Head of caudate nucleus (tissue), 42 donors: ENCODE results near the gene RPLP2.

Experiments used
- DNase-seq, 42 donors: peaks; one replicate each; pipeline versions ENCODE4 v3.0.0 to v3.0.0-alpha.2; 2020 to 2021; ENCODE audit warnings: mixed read lengths in 7 of 42
- intact Hi-C: fragments of 100-400 bp; cut with DNase I; formaldehyde crosslinking; loops from one replicate; pipeline ENCODE4 v1.15.0; 2022

Gene RPLP2

DNA sequence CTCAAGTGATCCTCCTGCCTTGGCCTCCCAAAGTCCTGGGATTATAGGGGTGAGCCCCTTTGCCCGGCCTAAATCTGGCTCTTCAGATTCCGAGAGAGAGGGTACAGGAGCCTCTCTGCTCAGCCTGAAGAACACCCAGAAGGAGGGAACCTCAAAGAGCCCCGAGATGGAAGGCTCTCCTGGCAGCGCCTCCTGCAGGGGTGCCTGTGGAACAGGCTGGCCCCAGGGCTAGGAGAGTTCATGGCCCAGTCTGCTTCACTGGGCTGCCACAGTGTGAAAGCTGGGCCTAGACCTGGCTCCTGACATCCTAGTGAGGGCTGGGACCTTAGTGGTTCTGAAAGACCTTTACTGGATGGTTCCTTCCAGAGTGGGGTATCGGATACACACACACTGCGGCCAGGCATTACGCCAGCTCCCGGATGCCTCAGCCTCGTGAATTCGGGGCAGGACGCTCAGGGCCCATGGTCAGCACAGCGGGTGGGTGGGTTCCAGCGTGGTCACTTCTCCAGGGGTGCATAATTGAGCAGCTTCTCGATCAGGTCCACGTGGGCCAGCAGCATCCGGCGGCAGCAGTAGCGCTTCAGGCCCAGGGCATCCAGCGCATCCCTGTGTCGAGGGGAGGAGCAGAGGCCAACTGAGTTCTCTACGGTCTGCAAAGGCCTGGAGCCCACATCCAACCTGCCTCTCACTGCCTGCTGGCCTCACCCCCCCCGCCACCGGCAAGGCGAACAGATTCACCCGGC, 30.3 kb downstream of the RPLP2 start:
- intact Hi-C loops = loop anchor here (10.0 kb wide), 1 partner anchor 85 kb away; the partner anchor contains the start of gene AP2A2

DNA sequence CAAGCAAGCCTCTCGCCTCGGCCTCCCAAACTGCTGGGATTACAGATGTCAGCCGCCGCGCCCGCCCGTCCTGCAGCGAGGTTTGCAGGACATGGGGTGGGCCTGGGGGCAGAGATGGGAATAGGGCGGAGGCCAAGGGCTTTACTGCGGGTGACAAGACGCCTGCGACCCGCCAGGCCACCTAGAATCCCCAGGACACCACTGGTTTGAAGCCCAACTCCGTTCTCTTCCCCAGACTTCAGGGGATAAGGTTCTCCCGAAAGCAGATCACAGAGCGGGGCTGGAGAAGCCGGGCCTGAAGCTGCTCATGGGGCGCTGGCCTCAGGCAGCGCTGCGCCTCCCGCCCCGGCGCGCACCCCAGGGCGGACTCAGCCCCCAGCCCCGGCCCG, 32.2 kb downstream of the RPLP2 start:
- no peak for DNase-seq
- intact Hi-C loops = loop anchor here (10.0 kb wide), 1 partner anchor 83 kb away; the partner anchor contains the start of gene AP2A2

More for the DNA sequence above, 30.3 kb downstream of the RPLP2 start:
- no peak for DNase-seq

DNA sequence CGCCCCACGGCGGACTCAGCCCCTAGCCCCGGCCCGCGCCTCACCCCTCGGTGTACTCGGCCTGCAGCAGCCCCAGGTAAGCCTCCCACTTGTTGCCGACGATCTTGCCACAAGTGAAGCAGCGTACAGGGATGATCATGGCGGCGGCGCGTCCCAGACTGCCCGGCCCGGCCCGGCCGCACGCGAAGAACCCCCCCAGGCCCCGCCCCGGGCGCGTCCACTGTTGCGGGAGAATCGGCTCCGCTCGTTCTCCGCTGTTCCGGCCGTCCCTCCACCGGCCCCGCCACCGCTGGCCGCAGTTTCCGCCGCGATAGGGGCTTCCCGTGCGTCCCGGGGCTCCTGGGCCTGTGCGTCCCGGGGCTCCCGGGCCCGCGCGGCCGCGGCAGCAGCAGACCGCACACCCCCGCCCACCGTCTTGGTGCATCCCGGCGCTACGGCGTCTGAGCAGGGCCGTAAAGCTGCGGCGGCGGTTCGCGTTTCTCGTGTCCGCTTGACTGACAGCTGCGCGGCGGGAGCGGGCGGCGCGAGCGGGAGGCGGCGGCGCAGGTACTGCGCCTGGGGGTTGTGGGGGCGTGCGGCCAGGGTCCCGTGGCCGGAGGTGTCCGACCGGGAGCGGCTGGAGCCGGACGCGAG, 32.7 kb downstream of the RPLP2 start, which contains the start of the genes POLR2L and TSPAN4:
Gene POLR2L, minus strand, starts transcription at position 160 of the 633 bp plus-strand sequence. Its CDS starts 21 bp downstream, at position 139.
Gene TSPAN4, plus strand, starts transcription at position 483 of the 633 bp plus-strand sequence. CDS start 7,453 bp downstream, outside the sequence.
- intact Hi-C loops = loop anchor here (10.0 kb wide), 1 partner anchor 82 kb away; the partner anchor contains the start of gene AP2A2
- DNase-seq = peak; percentile 73 to 96 (median 91)

DNA sequence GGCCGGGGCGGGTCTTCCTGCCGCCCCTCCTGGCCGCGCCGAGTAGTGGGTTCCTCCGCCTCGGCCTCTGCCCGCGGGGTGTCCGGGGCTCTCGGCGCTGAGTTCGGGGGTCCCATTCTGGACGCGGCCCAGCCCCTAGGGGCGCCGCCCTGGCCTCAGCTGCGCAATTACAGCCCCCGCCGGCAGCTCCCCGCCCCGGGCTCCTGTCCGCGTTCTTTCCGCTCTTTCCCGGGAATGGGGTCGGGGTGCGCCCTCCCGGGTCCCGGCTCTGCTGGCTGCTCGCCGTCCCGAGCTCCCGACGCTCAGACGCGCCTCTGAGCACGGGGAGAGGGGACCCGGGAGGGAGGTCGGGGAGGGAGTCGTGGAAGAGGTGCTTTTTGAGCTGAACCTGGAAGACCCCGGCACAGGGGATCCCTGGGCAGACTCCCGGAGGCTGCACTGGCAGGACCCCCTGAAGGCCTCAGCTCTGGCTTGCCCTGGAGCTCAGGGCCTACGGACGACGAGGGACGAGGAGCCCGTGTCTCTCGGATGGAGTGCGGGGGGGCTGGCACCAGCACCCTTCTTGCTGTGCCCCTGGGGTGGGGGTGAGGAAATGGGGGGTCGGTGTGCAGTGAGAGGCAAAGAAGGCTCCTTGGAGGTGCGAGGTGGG, 33.4 kb downstream of the RPLP2 start:
- intact Hi-C loops = loop anchor here (10.0 kb wide), 1 partner anchor 82 kb away; the partner anchor contains the start of gene AP2A2
- no peak for DNase-seq

DNA sequence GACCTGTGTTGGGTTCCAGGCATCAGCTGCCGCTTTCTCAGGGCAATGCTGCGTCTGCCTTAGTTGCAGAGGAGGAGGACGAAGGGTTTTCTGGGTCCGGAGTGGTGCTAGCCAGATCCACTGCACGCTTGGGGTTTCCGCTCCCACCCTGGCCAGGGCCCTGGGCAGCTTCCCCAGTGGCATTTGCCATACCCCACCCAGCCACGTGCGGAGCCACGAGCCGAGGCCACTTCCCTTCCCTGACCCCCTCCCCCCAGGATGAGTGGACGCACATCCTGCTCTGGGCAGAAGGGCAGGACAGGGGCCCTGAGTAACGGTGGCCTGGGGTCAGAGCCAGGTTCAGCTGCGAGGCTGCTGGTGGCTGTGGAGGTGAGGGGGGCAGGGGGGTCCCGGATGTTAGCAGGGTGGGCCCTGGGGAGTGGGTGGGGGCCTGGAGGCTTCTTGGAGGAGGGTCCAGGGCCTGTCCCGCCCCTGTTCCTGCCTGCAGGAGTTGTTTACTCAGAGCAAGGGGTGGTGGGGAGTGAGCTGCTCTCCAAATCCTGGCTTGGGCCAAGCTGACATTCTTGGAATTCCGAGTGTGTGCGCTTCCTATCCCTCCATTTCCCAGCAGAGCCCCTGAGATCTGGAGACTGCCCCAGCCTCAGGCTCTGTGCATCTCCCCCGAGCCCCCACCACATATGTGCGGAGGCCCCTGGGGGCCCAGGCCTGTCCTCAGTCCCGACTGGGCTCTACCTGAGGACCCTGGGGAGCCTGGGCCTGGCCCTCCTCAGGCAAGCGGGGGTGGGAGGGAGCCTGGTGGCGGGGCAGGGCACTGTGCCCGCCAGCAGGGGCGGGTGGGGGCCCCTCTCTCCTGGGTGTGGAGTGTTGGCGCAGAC, 34.3 kb downstream of the RPLP2 start:
- peak in 9 of 42 donors; percentile 34 to 68 (median 56) for DNase-seq
- intact Hi-C loops = loop anchor here (10.0 kb wide), 1 partner anchor 81 kb away; the partner anchor contains the start of gene AP2A2

DNA sequence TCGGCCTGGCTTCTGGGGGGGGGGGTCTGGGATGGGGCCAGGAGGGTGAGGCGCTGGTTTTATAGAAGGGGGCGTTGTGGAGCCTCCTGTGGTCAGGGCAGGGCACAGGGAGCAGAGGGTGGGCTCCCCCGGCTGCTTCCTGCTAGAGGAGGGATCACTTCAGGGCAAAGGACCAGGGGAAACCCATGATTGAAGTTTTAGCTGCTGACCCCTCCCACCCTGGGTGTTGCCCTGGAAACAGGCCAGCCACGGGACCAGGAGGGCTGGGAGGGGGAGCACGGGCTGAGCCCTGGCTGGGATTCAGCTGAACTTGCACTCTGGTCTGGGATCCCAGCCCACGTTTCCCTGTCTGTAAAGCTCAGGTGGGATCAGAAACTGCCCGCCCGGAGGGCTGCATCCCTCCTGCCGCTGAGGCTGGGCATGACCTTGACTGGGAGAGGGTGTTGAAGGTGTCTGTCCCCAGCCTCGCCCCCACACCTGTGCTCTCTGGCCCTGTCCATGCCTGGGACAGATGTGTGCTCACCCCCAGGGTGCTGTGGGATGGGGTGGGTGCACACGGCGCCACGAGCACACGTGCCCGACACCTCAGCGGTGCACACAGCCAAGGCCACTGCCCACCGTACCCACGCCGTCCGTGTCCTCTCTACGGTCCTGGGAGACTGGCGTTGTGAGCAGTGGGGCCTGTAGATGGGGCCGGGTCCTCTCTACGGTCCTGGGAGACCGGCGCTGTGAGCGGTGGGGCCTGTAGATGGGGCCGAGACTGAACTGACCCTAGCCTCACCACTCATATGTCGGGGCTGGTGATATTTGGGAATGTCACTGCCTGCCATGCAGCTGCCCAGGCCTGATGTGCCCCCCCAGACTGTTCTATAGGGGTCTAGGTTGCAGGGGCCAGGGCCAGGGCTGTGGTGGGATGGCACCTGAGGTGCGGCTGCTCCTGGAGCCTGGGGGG, 35.2 kb downstream of the RPLP2 start:
- DNase-seq = peak in 8 of 42 donors; percentile 47 to 69 (median 57)
- intact Hi-C loops = loop anchor here (10.0 kb wide), 1 partner anchor 80 kb away; the partner anchor contains the start of gene AP2A2

DNA sequence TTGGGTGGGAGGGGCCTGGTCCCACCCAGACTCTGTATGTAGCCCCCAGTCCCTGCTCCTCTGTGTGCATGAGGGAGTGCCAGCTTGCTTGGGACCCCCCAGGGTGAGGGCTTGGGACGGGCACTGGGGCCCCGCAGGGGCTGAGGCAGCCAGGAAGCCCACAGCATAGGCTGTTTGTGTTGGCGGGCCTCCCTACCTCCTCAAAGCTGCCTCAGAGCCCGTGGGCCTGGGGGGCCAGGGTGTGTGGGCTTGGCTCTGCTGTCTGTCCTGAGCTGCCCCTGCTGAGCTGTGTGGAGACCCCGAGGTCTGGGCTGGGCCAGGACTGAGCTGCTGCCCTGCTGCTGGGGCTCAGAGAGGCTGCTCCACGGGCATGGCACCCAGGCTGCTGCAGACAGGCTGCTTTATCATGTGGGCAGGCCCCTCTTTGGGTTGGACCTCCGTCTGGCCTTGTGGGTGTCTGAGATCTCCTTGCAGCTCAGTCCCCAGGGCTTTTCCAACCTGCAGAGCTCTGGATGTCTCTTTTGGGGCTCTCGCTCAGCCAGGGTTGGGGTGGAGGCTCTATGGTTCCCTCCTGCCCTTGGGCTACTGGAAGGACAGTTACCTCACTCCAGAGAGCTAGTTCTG, 36.2 kb downstream of the RPLP2 start:
- intact Hi-C loops = loop anchor here (10.0 kb wide), 1 partner anchor 79 kb away; the partner anchor contains the start of gene AP2A2
- no peak for DNase-seq

DNA sequence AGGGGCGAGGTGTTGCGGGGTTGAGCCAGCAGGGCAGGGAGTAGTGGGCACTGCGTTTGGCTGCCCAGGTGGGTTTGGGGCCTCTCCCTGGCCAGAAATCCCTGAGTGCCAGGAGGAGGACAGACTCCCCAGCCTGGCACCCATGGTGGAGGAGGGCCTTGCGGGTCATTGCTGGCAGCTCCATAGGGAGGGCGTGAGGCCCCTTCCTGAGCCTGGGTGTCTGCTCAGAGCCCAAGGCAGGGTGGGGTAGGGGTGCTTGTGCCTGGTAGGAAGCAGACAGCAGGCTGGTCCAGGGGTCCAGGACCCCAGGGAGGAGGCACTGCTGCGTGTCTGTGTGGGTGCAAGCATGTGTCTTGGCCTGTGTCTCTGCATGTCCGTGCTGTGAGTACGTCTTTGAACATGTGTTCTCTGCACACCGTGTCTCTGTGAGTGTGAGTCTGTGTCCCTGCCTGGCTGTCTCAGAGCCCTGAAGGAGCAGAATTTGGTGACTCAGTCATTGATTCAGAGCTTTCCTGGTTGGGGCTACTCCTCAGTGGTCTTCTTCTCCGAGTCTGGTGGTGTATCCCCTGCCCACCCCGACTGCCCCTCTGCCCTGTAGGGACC, 36.8 kb downstream of the RPLP2 start:
- intact Hi-C loops = loop anchor here (10.0 kb wide), 1 partner anchor 78 kb away; the partner anchor contains the start of gene AP2A2
- DNase-seq = no peak

DNA sequence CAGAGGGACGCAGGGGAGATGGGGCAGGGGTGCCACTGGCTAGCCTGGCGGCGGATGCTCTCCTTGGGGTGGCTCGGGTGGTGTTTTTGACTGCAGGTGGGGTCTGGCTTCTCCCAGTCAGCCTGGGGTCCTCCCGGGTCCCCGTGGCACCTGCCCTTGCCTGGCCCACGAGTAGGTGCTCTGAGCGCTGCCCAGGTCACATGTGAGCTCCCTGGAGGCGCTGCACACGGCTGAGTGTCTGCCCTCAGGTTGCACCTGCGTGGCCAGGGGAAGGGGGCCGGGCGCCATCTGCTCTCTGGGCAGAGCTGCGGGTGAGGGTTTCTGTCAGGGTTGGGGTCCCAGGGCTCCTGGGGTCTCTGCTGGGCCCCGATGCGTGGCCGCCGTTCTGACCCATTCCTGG, 38.1 kb downstream of the RPLP2 start:
- intact Hi-C loops = loop anchor here (10.0 kb wide), 1 partner anchor 77 kb away; the partner anchor contains the start of gene AP2A2
- no peak for DNase-seq

DNA sequence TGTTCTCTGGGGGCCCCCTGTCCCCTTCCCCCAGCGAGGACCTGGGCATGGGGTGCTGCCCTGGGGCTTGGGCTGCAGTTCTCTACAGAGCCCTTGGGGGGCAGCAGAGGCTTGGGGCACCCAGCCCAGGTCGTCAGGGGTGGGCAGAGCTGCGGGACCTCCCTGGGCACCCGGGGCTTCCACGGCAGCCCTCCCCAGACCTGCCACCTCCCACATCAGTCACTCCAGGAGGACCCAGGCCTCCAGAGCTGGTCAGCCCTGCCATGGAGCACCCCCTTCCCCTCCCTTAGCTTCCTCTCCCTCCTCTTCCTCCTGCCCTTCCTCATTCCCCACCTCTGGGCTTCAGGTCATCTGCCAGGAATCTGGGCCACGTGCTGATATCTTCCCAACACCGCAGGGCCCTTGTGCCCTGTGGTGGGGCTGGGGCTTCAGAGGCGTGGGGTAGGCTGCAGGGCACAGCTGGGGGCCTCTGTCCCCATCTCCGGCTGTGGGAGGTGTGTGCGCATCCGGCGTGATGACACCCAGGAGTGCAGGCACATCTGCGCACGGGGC, 38.7 kb downstream of the RPLP2 start:
- intact Hi-C loops = loop anchor here (10.0 kb wide), 1 partner anchor 76 kb away; the partner anchor contains the start of gene AP2A2
- peak in 30 of 42 donors; percentile 39 to 81 (median 63) for DNase-seq

DNA sequence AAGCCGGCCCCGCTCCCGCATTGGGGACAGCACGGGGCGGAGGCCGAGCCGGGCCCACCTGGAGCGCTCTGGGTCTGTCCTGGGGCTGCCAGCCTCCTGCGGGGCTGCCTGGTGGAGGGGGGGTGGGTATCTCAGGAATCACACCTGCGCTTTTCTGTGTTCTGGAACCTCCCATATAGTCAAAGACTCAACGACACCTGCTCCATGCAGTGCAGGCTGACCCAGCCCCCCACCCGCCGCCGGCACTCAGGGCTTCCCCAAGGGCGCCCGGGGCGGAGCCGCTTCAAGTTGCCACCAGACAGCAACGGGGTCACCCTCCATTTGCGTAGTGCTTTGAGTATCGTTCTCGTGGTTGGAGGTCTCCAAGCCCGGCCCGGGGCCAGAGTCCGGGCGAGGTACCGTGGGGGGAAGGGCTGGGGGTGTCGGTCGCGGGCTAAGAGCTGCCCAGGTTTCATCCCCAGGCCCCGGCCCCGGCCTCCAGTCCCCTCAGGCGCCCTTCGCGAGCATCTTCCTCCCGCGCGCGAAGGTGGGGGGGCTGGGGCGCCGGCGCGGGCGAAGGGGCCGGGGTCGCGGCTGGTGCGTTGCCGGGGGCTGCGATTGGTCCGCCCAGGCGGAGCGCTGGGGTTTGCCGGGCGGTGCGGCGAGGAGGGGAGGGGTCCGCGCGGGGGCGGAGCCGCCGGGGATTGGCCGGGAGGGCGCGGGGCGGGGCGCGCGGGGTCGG, 39.5 kb downstream of the RPLP2 start:
- intact Hi-C loops = loop anchor here (10.0 kb wide), 1 partner anchor 76 kb away; the partner anchor contains the start of gene AP2A2
- DNase-seq = peak in 5 of 42 donors; percentile 25 to 54 (median 42)

DNA sequence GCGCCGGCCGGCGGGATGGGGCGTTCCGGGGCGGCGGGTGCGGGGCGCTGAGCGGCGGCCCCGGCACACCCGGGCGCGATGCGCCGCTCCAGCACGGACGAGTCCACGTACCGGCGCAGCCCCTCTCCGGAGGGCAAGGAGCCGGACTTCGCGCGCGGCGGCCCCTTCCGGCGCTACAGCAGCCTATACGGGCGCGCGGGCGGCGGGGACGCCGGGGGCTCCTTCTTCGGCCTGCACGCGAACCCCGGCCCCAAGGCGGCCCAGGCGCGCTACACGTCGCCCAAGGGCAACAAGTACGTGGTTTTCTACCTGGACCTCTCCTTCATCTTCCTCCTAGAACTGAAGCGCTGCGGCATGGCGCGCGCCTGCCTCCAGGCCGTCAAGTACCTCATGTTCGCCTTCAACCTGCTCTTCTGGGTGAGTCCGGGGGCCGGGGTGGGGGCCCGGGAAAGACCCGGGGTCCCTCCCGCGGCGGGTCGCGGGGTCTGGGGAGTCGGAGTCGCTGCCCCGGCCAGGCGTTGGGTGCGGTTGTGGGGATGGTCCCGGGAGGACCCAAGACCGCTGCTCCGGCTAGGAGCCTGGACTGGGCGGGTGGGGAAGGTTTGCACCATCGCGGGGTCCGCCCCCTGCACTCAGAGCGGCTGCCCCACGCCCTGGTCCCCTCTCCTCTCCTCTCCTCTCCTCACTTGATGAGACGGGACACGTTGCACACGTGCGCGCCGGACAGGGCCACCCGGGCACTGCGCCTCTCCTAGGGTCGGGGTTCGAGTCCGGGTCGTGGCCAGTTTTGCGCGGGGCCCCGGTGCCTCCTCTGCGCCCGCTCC, 40.4 kb downstream of the RPLP2 start:
- DNase-seq = no peak
- intact Hi-C loops = loop anchor here (10.0 kb wide), 2 partner anchors 75 to 205 kb away; partner anchors contain the start of gene AP2A2

DNA sequence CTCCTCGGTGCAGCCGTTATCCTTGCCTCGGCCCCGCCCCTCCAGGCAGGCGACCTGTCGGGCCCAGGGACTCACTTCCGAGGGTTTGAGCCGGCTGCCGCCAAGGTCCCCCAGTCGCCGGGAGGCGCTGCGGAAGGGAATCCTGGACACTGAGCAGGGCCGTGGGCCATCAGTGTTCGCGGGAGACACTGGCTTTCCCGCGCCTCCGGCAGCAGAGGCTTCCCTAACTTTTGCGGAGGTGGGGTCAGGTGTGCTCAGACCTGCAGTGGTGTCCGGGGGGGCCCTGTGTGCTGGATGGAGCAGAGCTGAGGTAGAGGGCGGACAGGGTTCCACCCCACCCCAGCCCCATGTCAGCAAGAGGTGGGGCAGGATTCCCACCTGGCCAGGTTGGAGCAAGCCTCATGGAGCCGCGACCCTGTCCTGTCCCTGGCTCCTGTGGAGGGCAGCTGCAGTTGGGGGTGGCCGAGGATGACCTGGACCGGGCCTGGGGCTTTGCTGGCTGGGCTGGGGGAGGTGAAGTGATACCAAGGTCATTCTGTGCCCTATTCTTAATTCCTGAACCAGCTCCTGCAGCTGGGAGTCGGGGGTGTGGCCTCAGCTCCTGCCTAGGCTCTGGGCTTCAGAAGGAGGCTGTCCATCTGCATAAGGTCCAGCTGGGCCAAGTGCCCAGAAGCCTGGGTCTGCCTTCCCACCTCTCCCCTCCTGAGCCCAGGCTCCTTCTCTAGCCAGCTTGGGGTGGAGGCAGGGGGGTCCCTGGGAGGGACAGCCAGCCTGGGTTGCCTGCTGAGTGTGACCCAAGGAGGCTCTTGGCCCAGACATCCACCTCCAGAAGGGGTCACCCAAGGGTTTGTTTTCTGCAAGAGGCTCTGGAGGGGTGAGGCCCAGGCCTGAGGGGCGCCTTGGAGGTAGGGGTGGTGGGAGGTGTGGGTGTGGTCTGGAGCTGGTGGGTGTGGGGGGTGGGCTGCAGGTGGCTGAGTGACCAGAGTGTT, 41.3 kb downstream of the RPLP2 start:
- intact Hi-C loops = loop anchor here (10.0 kb wide), 1 partner anchor 204 kb away; no protein-coding TSS in a partner anchor
- DNase-seq = no peak
